SH-SY5Y (cell line): Measurements from ENCODE around the gene MAN1A2.

ENCODE experiments used
- GATA2 ChIP-seq: IDR thresholded peaks from 2 replicates; pipeline ENCODE4 v1.6.1; 2011; ENCODE audit warnings: mild to moderate bottlenecking, low read depth, low read length
- GATA3 ChIP-seq: IDR thresholded peaks from 2 replicates; pipeline ENCODE4 v1.6.1; 2011; ENCODE audit warnings: low read depth, mild to moderate bottlenecking, low read length, moderate library complexity

DNA sequence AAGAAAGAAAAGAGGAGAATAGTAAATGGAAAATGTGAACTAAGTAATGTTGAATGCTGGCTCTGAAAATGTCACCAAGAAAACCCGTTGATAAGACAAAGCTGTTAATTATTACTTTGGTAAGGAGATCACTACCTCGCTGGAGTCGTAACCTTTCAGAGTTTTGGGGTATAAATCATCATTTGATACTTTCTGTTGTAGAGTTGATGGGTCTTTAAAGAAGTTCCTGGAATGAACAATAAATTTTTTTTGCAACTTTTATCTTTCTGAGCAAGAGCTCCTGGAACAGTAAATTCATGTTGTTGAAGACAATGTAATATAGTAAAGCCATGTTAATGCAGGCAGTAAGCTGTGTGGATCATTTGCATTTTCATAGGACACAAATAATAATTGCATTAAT is 46.2 kb downstream of the MAN1A2 start:
- no peak for TF ChIP-seq GATA2
- no peak for TF ChIP-seq GATA3
